GM12801 (cell line): ENCODE measurements around the gene C9orf78.

ENCODE experiments used
- CTCF ChIP-seq: IDR thresholded peaks from one replicate; pipeline ENCODE4 v1.5.1; 2011; ENCODE audit warnings: control low read depth; ENCODE audit not compliant: insufficient read length; ENCODE audit errors: extremely low read depth

Gene C9orf78

GRCh38 chr9:129801504-129801903 lies 33.6 kb downstream of the C9orf78 start:
- TF ChIP-seq CTCF: no peak

GRCh38 chr9:129798973-129799372 lies 36.1 kb downstream of the C9orf78 start:
- no peak for TF ChIP-seq CTCF

GRCh38 chr9:129794549-129794948 lies 40.5 kb downstream of the C9orf78 start:
- TF ChIP-seq CTCF: no peak

GRCh38 chr9:129786481-129786880 lies 48.6 kb downstream of the C9orf78 start:
- TF ChIP-seq CTCF: no peak

GRCh38 chr9:129785866-129786265 lies 49.2 kb downstream of the C9orf78 start:
- TF ChIP-seq CTCF: no peak

- TF ChIP-seq CTCF: no peak
These were observed 51.3 kb downstream of the C9orf78 start for GRCh38 chr9:129783516-129784361.

- no peak for TF ChIP-seq CTCF
These were observed 53.1 kb downstream of the C9orf78 start for GRCh38 chr9:129781981-129782380.
